ENCODE measurements around the gene EEF1AKMT3. TPM values are rescaled to one million over a fixed set of nuclear protein-coding genes. Genes with fewer than 3 reads are reported as not detected.
A peak's percentile ranks its signal among the peaks of the same experiment; 100 is the strongest.

The EEF1AKMT3 gene
- total RNA-seq, 2 donors from 2014 or later: 3.7 to 5.8 TPM

- Histone ChIP-seq H3K4me3 (ENCODE audit: low read length) (peak overlapping the region; percentile 98), H3K36me3 (ENCODE audit: control insufficient read depth, insufficient read depth, low read length) (peaks cover 46% of the 10 kb centered on the region), H3K4me1 (ENCODE audit: control insufficient read depth, insufficient read depth, low read length) (peaks cover 5% of the 10 kb centered on the region), H3K9me3 (ENCODE audit: control insufficient read depth, low read length) (no peaks in the 10 kb centered on the region), H3K27me3 (ENCODE audit: control insufficient read depth, insufficient read depth, low read length, poor library complexity, severe bottlenecking) (peaks cover 20% of the 10 kb centered on the region), H3K9ac (ENCODE audit: extremely low read depth, low read length, poor library complexity, severe bottlenecking) (peak overlapping the region; percentile 97), H3K27ac (ENCODE audit: low read depth, low read length) (no peak overlapping the region)
- DNase-seq: no peak
- peak overlapping the region; percentile 96 for H3K4me3 Mint-ChIP-seq
- WGBS, 2 experiments (ENCODE audit: insufficient coverage in 1 of 2, insufficient read length in 1 of 2): 13 to 20% methylated on average over 4 to 8 of the region's 8 CpGs
- TF ChIP-seq, protein P1, sequence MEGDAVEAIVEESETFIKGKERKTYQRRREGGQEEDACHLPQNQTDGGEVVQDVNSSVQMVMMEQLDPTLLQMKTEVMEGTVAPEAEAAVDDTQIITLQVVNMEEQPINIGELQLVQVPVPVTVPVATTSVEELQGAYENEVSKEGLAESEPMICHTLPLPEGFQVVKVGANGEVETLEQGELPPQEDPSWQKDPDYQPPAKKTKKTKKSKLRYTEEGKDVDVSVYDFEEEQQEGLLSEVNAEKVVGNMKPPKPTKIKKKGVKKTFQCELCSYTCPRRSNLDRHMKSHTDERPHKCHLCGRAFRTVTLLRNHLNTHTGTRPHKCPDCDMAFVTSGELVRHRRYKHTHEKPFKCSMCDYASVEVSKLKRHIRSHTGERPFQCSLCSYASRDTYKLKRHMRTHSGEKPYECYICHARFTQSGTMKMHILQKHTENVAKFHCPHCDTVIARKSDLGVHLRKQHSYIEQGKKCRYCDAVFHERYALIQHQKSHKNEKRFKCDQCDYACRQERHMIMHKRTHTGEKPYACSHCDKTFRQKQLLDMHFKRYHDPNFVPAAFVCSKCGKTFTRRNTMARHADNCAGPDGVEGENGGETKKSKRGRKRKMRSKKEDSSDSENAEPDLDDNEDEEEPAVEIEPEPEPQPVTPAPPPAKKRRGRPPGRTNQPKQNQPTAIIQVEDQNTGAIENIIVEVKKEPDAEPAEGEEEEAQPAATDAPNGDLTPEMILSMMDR (conservative IDR thresholded peaks at IDR 0.05): no peak
- H3K27ac Mint-ChIP-seq: peak overlapping the region; percentile 98
- peaks cover 26% of the 10 kb centered on the region for H3K27me3 Mint-ChIP-seq (ENCODE audit: insufficient read depth)
- H3K9me3 Mint-ChIP-seq: no peaks in the 10 kb centered on the region
- H3K36me3 Mint-ChIP-seq (ENCODE audit: low read depth): peaks cover 46% of the 10 kb centered on the region
- peaks cover 34% of the 10 kb centered on the region for H3K4me1 Mint-ChIP-seq
Measured at GRCh38 chr12:57751432-57751787, 21.0 kb upstream of the EEF1AKMT3 start.

GRCh38 chr12:57751788-57752667, 20.4 kb upstream of the EEF1AKMT3 start, which contains the start of gene CDK4:
Gene CDK4 (minus strand): TSS chr12:57752310. CDS start chr12:57751717, 593 bp downstream.
- peaks cover 37% of the 10 kb centered on the region for H3K4me1 Mint-ChIP-seq
- H3K36me3 Mint-ChIP-seq (ENCODE audit: low read depth): peaks cover 42% of the 10 kb centered on the region
- H3K27ac ChIP-seq (ENCODE audit: low read depth, low read length): peak within 1 kb of the TSS; percentile 86
- peaks cover 40% of the 10 kb centered on the region for H3K36me3 ChIP-seq (ENCODE audit: control insufficient read depth, insufficient read depth, low read length)
- peaks cover 27% of the 10 kb centered on the region for H3K27me3 ChIP-seq (ENCODE audit: control insufficient read depth, insufficient read depth, low read length, poor library complexity, severe bottlenecking)
- no peaks in the 10 kb centered on the region for H3K9me3 Mint-ChIP-seq
- peaks cover 5% of the 10 kb centered on the region for H3K4me1 ChIP-seq (ENCODE audit: control insufficient read depth, insufficient read depth, low read length)
- DNase-seq: peak; percentile 100
- peak within 1 kb of the TSS; percentile 98 for H3K4me3 ChIP-seq (ENCODE audit: low read length)
- H3K27me3 Mint-ChIP-seq (ENCODE audit: insufficient read depth): peaks cover 32% of the 10 kb centered on the region
- TF ChIP-seq, protein P1 (conservative IDR thresholded peaks at IDR 0.05): no peak
- H3K27ac Mint-ChIP-seq: peak within 1 kb of the TSS; percentile 98
- WGBS, 2 experiments (ENCODE audit: insufficient coverage in 1 of 2, insufficient read length in 1 of 2): 0% methylated on average over 18 to 58 of the region's 58 CpGs
- H3K9me3 ChIP-seq (ENCODE audit: control insufficient read depth, low read length): no peaks in the 10 kb centered on the region
- peak within 1 kb of the TSS; percentile 96 for H3K4me3 Mint-ChIP-seq
- peak within 1 kb of the TSS; percentile 97 for H3K9ac ChIP-seq (ENCODE audit: extremely low read depth, low read length, poor library complexity, severe bottlenecking)

- peak overlapping the region; percentile 96 for H3K4me3 Mint-ChIP-seq
- H3K4me1 Mint-ChIP-seq: peaks cover 37% of the 10 kb centered on the region
- no peak overlapping the region for H3K9ac ChIP-seq (ENCODE audit: extremely low read depth, low read length, poor library complexity, severe bottlenecking)
- no peak for DNase-seq
- 1 to 17% methylated on average over 1 to 4 of the region's 5 CpGs for WGBS, 2 experiments (ENCODE audit: insufficient coverage in 1 of 2, insufficient read length in 1 of 2)
- H3K36me3 ChIP-seq (ENCODE audit: control insufficient read depth, insufficient read depth, low read length): peaks cover 37% of the 10 kb centered on the region
- peak overlapping the region; percentile 46 for H3K27ac Mint-ChIP-seq
- H3K27ac ChIP-seq (ENCODE audit: low read depth, low read length): no peak overlapping the region
- H3K36me3 Mint-ChIP-seq (ENCODE audit: low read depth): peaks cover 39% of the 10 kb centered on the region
- TF ChIP-seq, protein P1 (conservative IDR thresholded peaks at IDR 0.05): no peak
- peaks cover 5% of the 10 kb centered on the region for H3K4me1 ChIP-seq (ENCODE audit: control insufficient read depth, insufficient read depth, low read length)
- H3K9me3 ChIP-seq (ENCODE audit: control insufficient read depth, low read length): no peaks in the 10 kb centered on the region
- H3K27me3 Mint-ChIP-seq (ENCODE audit: insufficient read depth): peaks cover 36% of the 10 kb centered on the region
- no peaks in the 10 kb centered on the region for H3K9me3 Mint-ChIP-seq
- H3K27me3 ChIP-seq (ENCODE audit: control insufficient read depth, insufficient read depth, low read length, poor library complexity, severe bottlenecking): peaks cover 33% of the 10 kb centered on the region
- peak overlapping the region; percentile 76 for H3K4me3 ChIP-seq (ENCODE audit: low read length)
Measured at GRCh38 chr12:57752668-57753000, 19.8 kb upstream of the EEF1AKMT3 start.

All from endodermal cell (in vitro differentiated cells).